PFSK-1 (cell line): ENCODE measurements around the gene P4HA3.

Experiments
- FOXP2 ChIP-seq: optimal IDR thresholded peaks from 2 replicates; pipeline ENCODE3; 2011; ENCODE audit warnings: borderline replicate concordance, control low read depth, inconsistent platforms; ENCODE audit not compliant: insufficient read depth; ENCODE audit errors: extremely low read length, extremely low read depth
- POLR2AphosphoS5 ChIP-seq: IDR thresholded peaks from 2 replicates; pipeline ENCODE4 v1.6.1; 2012; ENCODE audit warnings: low read depth, mild to moderate bottlenecking, control low read depth, low read length, moderate library complexity
- SIN3A ChIP-seq: IDR thresholded peaks from 2 replicates; pipeline ENCODE4 v1.6.1; 2012; ENCODE audit warnings: mild to moderate bottlenecking, low read length, moderate library complexity, borderline replicate concordance; ENCODE audit not compliant: insufficient read depth
- TAF1 ChIP-seq: IDR thresholded peaks from 2 replicates; pipeline ENCODE4 v1.6.1; 2012; ENCODE audit warnings: low read length, control low read depth, borderline replicate concordance; ENCODE audit not compliant: insufficient read depth
- TF ChIP-seq, protein P1 (sequence below), 2 experiments: IDR thresholded peaks; 2 replicates each; pipeline versions ENCODE4 v1.6.1 to v1.8.0; 2011 to 2012; ENCODE audit warnings: low read depth in 2 of 2, low read length in 2 of 2, control low read depth in 1 of 2, inconsistent platforms in 1 of 2, mild to moderate bottlenecking in 1 of 2, moderate library complexity in 1 of 2; ENCODE audit not compliant: insufficient read depth in 1 of 2

Gene P4HA3

DNA sequence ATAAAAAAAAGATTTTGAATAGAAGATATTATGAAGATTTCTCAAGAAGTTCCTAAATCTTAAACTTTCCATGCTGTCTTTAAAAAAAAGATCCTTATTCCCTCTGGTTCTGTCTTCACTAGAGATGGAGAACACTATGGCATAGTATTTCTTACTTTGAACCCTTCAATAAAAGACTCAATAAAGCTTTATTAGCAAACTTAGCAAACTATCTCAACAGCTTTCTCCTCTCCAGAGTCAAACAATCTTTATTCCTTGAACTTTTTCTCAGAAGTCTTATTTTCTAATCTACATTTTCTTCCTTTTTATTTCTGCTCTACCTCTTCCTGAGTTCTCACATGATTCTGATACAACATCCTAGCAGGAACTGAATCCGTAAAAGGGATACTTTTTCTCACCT lies 21.8 kb upstream of the P4HA3 start:
- TF ChIP-seq SIN3A: no peak
- no peak for TF ChIP-seq TAF1

DNA sequence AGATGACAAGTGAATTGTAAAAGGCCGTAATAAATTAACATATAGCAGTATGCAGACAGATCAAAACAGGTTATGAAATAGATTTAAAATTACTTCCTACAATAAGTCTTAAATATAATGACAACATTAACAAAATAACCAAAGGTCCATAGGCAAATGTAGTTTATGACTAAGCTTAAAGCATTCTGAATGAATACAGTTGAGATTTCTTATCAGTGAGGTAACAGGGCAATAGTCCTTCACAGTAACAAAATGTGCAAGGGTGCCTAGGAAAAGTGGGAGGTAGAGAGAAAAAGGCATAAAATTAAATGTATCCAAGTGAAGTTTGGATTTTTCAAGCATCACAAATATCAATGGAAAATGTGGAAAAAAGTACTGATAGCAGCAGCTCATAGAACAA lies 20.9 kb upstream of the P4HA3 start:
- TF ChIP-seq SIN3A: no peak
- TF ChIP-seq TAF1: no peak
- TF ChIP-seq, protein P1, sequence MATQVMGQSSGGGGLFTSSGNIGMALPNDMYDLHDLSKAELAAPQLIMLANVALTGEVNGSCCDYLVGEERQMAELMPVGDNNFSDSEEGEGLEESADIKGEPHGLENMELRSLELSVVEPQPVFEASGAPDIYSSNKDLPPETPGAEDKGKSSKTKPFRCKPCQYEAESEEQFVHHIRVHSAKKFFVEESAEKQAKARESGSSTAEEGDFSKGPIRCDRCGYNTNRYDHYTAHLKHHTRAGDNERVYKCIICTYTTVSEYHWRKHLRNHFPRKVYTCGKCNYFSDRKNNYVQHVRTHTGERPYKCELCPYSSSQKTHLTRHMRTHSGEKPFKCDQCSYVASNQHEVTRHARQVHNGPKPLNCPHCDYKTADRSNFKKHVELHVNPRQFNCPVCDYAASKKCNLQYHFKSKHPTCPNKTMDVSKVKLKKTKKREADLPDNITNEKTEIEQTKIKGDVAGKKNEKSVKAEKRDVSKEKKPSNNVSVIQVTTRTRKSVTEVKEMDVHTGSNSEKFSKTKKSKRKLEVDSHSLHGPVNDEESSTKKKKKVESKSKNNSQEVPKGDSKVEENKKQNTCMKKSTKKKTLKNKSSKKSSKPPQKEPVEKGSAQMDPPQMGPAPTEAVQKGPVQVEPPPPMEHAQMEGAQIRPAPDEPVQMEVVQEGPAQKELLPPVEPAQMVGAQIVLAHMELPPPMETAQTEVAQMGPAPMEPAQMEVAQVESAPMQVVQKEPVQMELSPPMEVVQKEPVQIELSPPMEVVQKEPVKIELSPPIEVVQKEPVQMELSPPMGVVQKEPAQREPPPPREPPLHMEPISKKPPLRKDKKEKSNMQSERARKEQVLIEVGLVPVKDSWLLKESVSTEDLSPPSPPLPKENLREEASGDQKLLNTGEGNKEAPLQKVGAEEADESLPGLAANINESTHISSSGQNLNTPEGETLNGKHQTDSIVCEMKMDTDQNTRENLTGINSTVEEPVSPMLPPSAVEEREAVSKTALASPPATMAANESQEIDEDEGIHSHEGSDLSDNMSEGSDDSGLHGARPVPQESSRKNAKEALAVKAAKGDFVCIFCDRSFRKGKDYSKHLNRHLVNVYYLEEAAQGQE (IDR thresholded peaks at IDR 0.05; ENCODE audit: insufficient read depth in 1 of 2, low read depth in 2 of 2, low read length in 2 of 2): no peak
- no peak for TF ChIP-seq FOXP2
- TF ChIP-seq POLR2AphosphoS5: no peak

DNA sequence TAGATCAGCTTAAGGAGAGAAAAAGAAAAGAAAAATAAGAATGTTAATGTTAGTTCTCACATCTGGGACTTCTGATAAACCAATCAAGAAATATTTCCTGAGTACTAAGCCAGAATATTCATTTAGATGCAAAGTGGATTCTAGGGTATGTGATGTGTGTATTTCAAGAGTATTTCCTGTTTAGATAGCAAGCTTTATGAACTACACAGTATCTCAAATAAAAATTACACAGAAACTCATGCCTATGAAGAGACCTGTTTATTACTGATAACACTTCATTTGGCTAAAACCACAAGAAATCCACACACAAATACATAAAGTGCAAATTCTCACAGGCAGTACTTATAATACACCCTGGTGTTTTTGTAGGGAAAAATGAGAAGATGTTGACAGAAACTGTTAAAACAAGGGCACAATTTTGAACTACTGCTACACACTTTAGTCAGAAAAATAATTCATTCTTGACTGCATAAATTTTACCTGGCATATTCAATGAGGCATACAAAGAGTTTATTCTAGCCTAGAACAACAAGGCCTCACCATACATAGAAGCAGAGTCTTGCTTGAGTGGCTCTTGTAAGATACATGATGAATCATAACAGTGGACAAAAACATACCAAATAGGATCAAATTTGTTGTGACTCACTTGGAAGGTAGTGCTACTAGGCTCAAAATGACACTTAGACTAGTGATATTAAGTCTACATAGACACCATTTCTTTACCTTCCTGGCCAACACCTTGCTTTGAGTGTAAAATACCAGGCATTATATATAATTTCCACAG lies 18.8 kb upstream of the P4HA3 start:
- TF ChIP-seq SIN3A (no peak), TAF1 (no peak), FOXP2 (no peak), POLR2AphosphoS5 (no peak)
- TF ChIP-seq, protein P1 (IDR thresholded peaks at IDR 0.05; ENCODE audit: insufficient read depth in 1 of 2, low read depth in 2 of 2, low read length in 2 of 2): no peak

DNA sequence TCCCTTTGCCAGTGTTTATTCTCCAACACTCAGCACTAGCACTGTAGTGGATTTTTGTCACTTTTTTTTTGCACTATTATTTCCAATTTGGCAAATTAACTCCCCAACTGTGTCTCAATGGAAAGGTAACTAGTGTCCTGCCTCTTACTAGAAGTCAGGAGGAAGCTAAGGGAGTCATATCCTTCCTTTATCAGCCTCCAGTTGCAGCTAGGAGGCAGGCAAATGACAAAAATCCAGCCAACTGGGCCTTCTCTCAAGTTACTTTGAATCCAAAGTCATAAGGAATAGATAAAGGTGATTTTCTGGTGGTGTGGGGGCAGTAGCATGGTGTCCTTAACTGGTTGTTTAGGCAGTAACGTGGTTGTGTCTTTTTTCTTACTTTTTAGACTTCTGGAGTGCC lies 15.6 kb upstream of the P4HA3 start:
- TF ChIP-seq TAF1 (no peak), FOXP2 (no peak), SIN3A (no peak), POLR2AphosphoS5 (no peak)
- TF ChIP-seq, protein P1 (IDR thresholded peaks at IDR 0.05; ENCODE audit: insufficient read depth in 1 of 2, low read depth in 2 of 2, low read length in 2 of 2): no peak

DNA sequence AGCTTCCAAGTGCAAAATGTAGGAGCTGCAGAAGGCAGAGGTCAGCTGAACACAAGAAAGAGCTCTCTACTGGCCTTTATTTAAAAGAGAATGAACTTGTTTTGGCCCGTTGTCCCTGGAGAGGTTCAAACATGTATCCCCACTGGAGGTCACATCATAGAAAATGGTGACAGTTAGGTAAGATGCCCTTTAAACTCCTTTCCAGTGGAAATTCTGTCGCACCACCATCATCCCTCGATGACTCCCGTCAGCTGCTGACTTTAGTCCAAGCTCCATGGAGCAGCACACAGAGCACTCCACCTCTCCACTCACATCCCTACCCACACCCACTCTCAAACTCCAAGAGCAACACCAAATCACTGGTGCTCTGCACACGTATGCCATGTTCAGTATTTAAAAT lies 15.2 kb upstream of the P4HA3 start:
- TF ChIP-seq SIN3A (no peak), TAF1 (no peak), POLR2AphosphoS5 (no peak), FOXP2 (no peak)
- TF ChIP-seq, protein P1 (IDR thresholded peaks at IDR 0.05; ENCODE audit: insufficient read depth in 1 of 2, low read depth in 2 of 2, low read length in 2 of 2): no peak
